HepG2 (cell line): Measurements from ENCODE around the gene CNTF. TPM values are rescaled to one million over a fixed set of nuclear protein-coding genes. Genes with fewer than 3 reads are reported as not detected.

ENCODE experiments used
- ARNTL ChIP-seq: sonication (generic); formaldehyde crosslinking; IDR thresholded peaks from 2 replicates; pipeline ENCODE4 v1.4.0; 2020; ENCODE audit warnings: mild to moderate bottlenecking, missing genetic modification reagents
- GTF3A ChIP-seq: sonication (generic); formaldehyde crosslinking; conservative IDR thresholded peaks from 2 replicates; pipeline ENCODE4 v1.4.0; 2020; ENCODE audit warnings: mild to moderate bottlenecking, missing genetic modification reagents
- MEIS1 ChIP-seq: sonication (generic); formaldehyde crosslinking; IDR thresholded peaks from 2 replicates; pipeline ENCODE4 v1.9.0; 2021; ENCODE audit warnings: mild to moderate bottlenecking, missing genetic modification reagents, moderate library complexity, borderline replicate concordance
- MEIS2 ChIP-seq: sonication (generic); formaldehyde crosslinking; IDR thresholded peaks from 2 replicates; pipeline ENCODE4 v1.9.0; 2021; ENCODE audit warnings: mild to moderate bottlenecking, missing genetic modification reagents
- MIER3 ChIP-seq: IDR thresholded peaks from 2 replicates; pipeline ENCODE4 v1.6.1; 2016; ENCODE audit warnings: missing compliant biosample characterization, borderline replicate concordance
- PTBP1 ChIP-seq: fragments of 200-400 bp; formaldehyde crosslinking; IDR thresholded peaks from 2 replicates; pipeline ENCODE4 v1.6.1; 2018; ENCODE audit warnings: low read length, low read depth; ENCODE audit not compliant: poor library complexity, severe bottlenecking
- SALL1 ChIP-seq: sonication (generic); formaldehyde crosslinking; IDR thresholded peaks from 2 replicates; pipeline ENCODE4 v1.8.0; 2022; ENCODE audit warnings: mild to moderate bottlenecking, missing genetic modification reagents
- SETDB1 ChIP-seq: sonication (generic); formaldehyde crosslinking; IDR thresholded peaks from 2 replicates; pipeline ENCODE4 v1.5.1; 2020; ENCODE audit warnings: missing genetic modification reagents, mild to moderate bottlenecking, borderline replicate concordance
- SNAI1 ChIP-seq: sonication (generic); formaldehyde crosslinking; IDR thresholded peaks from 2 replicates; pipeline ENCODE4 v1.5.0; 2020; ENCODE audit warnings: mild to moderate bottlenecking, missing genetic modification reagents, borderline replicate concordance
- SRSF9 ChIP-seq: fragments of 200-400 bp; formaldehyde crosslinking; IDR thresholded peaks from 2 replicates; pipeline ENCODE4 v1.6.1; 2018; ENCODE audit warnings: borderline replicate concordance, mild to moderate bottlenecking, low read depth, low read length; ENCODE audit not compliant: insufficient read depth, poor library complexity, severe bottlenecking
- ZKSCAN1 ChIP-seq: fragments of 150-350 bp; IDR thresholded peaks from 2 replicates; pipeline ENCODE4 v1.6.1; 2014; ENCODE audit warnings: low read length
- ZNF20 ChIP-seq: sonication (generic); formaldehyde crosslinking; IDR thresholded peaks from 2 replicates; pipeline ENCODE4 v1.4.0; 2020; ENCODE audit warnings: mild to moderate bottlenecking, moderate library complexity, missing genetic modification reagents
- ZNF703 ChIP-seq: sonication (generic); formaldehyde crosslinking; IDR thresholded peaks from 2 replicates; pipeline ENCODE4 v1.5.1; 2020; ENCODE audit warnings: missing genetic modification reagents, mild to moderate bottlenecking, moderate library complexity, borderline replicate concordance
- ZNF737 ChIP-seq: sonication (generic); formaldehyde crosslinking; IDR thresholded peaks from 2 replicates; pipeline ENCODE4 v1.5.0; 2020; ENCODE audit warnings: missing genetic modification reagents, mild to moderate bottlenecking, borderline replicate concordance
- ZNF780A ChIP-seq: sonication (generic); formaldehyde crosslinking; IDR thresholded peaks from 2 replicates; pipeline ENCODE4 v1.8.0; 2022; ENCODE audit warnings: mild to moderate bottlenecking, missing genetic modification reagents, moderate library complexity
- ZNF841 ChIP-seq: sonication (generic); formaldehyde crosslinking; IDR thresholded peaks from 2 replicates; pipeline ENCODE4 v1.8.1; 2023; ENCODE audit warnings: missing genetic modification reagents, borderline replicate concordance
- polyA plus RNA-seq, 8 experiments: library from polyadenylated mRNA; depleted of rRNA in 3 of 8; stranded (reverse) in 7 of 8; unstranded in 1 of 8; fragments of >200 nt; fragmentation: Illumina TruSeq in 4 of 8; extraction: Trizol in 4 of 8; gene quantifications; 2 replicates each; pipeline versions ENCODE4 v1.2.1 to v1.2.3, GENCODE V29; 2011 to 2016; ENCODE audit warnings: low read depth in 4 of 8, missing spikeins in 1 of 8, mixed read lengths in 1 of 8; ENCODE audit not compliant: insufficient read depth in 1 of 8
- total RNA-seq, 5 experiments: library from RNA; depleted of rRNA; stranded (reverse); fragments of >200 nt; fragmentation: Illumina TruSeq; extraction: Trizol; gene quantifications; 2 replicates each; pipeline ENCODE4 v1.2.3, GENCODE V29; 2016; ENCODE audit warnings: low read depth in 1 of 5
- TF ChIP-seq, protein P1 (sequence below): sonication (generic); formaldehyde crosslinking; IDR thresholded peaks from 2 replicates; pipeline ENCODE4 v1.4.0; 2020; ENCODE audit warnings: mild to moderate bottlenecking, missing genetic modification reagents
- TF ChIP-seq, protein P2 (sequence below): sonication (generic); formaldehyde crosslinking; IDR thresholded peaks from 2 replicates; pipeline ENCODE4 v1.5.0; 2020; ENCODE audit warnings: mild to moderate bottlenecking, missing genetic modification reagents
- TF ChIP-seq, protein P3 (sequence below): sonication (generic); formaldehyde crosslinking; IDR thresholded peaks from 2 replicates; pipeline ENCODE4 v1.4.0; 2020; ENCODE audit warnings: mild to moderate bottlenecking, missing genetic modification reagents, borderline replicate concordance
- TF ChIP-seq, protein P4 (sequence below): sonication (generic); formaldehyde crosslinking; IDR thresholded peaks from 2 replicates; pipeline ENCODE4 v1.9.0; 2022; ENCODE audit warnings: low read depth, missing genetic modification reagents

CNTF gene
- total and polyA plus RNA-seq, 2 of the 13 experiments (the other 11 are each of a cell fraction or from before 2014, with no cell fraction given) = 0.51 to 2.3 TPM

DNA sequence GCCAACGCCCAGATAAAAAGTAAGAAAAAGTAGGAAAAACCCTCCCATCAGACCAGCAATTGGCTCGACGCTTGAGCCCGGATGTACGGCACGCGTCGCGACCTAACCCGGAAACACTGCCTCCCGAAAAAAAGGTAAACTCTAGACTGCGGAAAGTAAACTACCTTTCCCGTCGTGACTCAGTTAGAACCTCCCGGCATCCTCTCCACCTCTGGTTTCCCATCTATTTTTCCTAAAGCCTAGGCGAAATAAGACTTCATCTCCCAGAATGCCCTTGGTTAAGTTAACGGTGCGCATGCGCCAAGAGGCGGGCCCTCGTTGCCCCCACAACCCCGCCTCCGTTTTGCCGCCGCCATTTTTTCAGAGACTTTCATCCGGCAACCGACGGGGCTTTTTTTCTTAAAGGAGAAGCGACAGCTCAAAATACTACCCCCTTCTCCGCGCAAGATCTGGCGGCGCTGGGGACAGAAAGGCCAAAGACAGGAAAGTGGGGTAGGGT lies 44.3 kb upstream of the CNTF start (continued):
- TF ChIP-seq ZNF780A (no peak), SNAI1 (CRISPR knock-in tag) (no peak), SALL1 (CRISPR knock-in tag) (no peak), ZNF703 (CRISPR knock-in tag) (no peak), MEIS2 (CRISPR knock-in tag) (no peak), ARNTL (CRISPR knock-in tag) (no peak), ZNF841 (CRISPR knock-in tag) (no peak), MEIS1 (CRISPR knock-in tag) (no peak), SRSF9 (no peak), ZKSCAN1 (no peak), GTF3A (CRISPR knock-in tag) (no peak), MIER3 (CRISPR knock-in tag) (no peak), ZNF737 (CRISPR knock-in tag) (no peak), SETDB1 (CRISPR knock-in tag) (no peak), ZNF20 (no peak), PTBP1 (peak; percentile 21)
- TF ChIP-seq, protein P1, sequence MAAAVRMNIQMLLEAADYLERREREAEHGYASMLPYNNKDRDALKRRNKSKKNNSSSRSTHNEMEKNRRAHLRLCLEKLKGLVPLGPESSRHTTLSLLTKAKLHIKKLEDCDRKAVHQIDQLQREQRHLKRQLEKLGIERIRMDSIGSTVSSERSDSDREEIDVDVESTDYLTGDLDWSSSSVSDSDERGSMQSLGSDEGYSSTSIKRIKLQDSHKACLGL (CRISPR knock-in tag) = no peak
- TF ChIP-seq, protein P2, sequence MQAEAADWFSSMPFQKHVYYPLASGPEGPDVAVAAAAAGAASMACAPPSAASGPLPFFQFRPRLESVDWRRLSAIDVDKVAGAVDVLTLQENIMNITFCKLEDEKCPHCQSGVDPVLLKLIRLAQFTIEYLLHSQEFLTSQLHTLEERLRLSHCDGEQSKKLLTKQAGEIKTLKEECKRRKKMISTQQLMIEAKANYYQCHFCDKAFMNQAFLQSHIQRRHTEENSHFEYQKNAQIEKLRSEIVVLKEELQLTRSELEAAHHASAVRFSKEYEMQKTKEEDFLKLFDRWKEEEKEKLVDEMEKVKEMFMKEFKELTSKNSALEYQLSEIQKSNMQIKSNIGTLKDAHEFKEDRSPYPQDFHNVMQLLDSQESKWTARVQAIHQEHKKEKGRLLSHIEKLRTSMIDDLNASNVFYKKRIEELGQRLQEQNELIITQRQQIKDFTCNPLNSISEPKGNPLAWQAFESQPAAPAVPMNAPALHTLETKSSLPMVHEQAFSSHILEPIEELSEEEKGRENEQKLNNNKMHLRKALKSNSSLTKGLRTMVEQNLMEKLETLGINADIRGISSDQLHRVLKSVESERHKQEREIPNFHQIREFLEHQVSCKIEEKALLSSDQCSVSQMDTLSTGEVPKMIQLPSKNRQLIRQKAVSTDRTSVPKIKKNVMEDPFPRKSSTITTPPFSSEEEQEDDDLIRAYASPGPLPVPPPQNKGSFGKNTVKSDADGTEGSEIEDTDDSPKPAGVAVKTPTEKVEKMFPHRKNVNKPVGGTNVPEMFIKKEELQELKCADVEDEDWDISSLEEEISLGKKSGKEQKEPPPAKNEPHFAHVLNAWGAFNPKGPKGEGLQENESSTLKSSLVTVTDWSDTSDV = no peak
- TF ChIP-seq, protein P3, sequence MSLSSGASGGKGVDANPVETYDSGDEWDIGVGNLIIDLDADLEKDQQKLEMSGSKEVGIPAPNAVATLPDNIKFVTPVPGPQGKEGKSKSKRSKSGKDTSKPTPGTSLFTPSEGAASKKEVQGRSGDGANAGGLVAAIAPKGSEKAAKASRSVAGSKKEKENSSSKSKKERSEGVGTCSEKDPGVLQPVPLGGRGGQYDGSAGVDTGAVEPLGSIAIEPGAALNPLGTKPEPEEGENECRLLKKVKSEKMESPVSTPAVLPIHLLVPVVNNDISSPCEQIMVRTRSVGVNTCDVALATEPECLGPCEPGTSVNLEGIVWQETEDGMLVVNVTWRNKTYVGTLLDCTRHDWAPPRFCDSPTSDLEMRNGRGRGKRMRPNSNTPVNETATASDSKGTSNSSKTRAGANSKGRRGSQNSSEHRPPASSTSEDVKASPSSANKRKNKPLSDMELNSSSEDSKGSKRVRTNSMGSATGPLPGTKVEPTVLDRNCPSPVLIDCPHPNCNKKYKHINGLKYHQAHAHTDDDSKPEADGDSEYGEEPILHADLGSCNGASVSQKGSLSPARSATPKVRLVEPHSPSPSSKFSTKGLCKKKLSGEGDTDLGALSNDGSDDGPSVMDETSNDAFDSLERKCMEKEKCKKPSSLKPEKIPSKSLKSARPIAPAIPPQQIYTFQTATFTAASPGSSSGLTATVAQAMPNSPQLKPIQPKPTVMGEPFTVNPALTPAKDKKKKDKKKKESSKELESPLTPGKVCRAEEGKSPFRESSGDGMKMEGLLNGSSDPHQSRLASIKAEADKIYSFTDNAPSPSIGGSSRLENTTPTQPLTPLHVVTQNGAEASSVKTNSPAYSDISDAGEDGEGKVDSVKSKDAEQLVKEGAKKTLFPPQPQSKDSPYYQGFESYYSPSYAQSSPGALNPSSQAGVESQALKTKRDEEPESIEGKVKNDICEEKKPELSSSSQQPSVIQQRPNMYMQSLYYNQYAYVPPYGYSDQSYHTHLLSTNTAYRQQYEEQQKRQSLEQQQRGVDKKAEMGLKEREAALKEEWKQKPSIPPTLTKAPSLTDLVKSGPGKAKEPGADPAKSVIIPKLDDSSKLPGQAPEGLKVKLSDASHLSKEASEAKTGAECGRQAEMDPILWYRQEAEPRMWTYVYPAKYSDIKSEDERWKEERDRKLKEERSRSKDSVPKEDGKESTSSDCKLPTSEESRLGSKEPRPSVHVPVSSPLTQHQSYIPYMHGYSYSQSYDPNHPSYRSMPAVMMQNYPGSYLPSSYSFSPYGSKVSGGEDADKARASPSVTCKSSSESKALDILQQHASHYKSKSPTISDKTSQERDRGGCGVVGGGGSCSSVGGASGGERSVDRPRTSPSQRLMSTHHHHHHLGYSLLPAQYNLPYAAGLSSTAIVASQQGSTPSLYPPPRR (CRISPR knock-in tag) = no peak
- TF ChIP-seq, protein P4, sequence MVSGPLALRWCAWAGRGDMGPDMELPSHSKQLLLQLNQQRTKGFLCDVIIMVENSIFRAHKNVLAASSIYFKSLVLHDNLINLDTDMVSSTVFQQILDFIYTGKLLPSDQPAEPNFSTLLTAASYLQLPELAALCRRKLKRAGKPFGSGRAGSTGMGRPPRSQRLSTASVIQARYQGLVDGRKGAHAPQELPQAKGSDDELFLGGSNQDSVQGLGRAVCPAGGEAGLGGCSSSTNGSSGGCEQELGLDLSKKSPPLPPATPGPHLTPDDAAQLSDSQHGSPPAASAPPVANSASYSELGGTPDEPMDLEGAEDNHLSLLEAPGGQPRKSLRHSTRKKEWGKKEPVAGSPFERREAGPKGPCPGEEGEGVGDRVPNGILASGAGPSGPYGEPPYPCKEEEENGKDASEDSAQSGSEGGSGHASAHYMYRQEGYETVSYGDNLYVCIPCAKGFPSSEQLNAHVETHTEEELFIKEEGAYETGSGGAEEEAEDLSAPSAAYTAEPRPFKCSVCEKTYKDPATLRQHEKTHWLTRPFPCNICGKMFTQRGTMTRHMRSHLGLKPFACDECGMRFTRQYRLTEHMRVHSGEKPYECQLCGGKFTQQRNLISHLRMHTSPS (CRISPR knock-in tag) = no peak
